Retinal pigment epithelial cell (primary cell): ENCODE measurements around the gene WDR44.

ENCODE experiments used
- DNase-seq: peaks from one replicate; pipeline ENCODE4 v3.0.0-alpha.2; 2010; ENCODE audit warnings: low read depth
- H3K4me3 ChIP-seq: 2 replicates; pipeline ENCODE4 v1.5.1; 2011; ENCODE audit warnings: mild to moderate bottlenecking, low read length, control low read depth, moderate library complexity
- CTCF ChIP-seq: conservative IDR thresholded peaks from 2 replicates; pipeline ENCODE4 v1.5.1; 2011; ENCODE audit warnings: low read depth, low read length, control low read depth, inconsistent platforms

The WDR44 gene

DNA sequence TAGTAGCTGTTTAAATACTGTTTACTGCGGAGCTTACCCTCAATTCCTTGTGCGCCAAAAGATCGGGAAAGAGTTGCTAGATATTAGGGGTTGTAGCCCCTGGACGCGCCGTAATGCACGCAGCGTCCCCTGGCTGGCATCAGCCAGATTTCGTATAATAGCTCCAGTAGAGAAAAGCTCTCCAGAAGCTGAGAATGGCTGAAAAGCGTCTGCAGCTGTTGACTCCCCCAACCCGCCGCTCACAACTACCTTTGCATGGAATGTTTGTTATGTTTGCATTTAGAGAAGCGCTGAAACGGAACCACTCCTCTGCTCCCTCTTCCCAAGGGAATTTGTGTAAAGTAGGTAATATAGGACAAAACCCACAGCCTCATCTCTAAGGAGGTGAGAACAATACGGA, 153.4 kb downstream of the WDR44 start:
- H3K4me3 ChIP-seq = no peak overlapping the region
- no peak for DNase-seq

More for the DNA sequence above, 153.4 kb downstream of the WDR44 start:
- TF ChIP-seq CTCF = no peak
